Adrenal gland (tissue), 5 donors: Measurements from ENCODE around the gene MSANTD1.

Source experiments
- POLR2A ChIP-seq, 2 donors: fragments of 450-650 bp; IDR thresholded peaks; one replicate each; pipeline ENCODE4 v1.6.1; 2017; ENCODE audit warnings: antibody characterized with exemption in 2 of 2, mild to moderate bottlenecking in 2 of 2, moderate library complexity in 1 of 2
- TF ChIP-seq, protein P1 (sequence below), 6 experiments: fragments of 450-650 bp in 4 of 6; fragments of 200-600 bp in 2 of 6; sonication (generic) in 1 of 6; IDR thresholded peaks; 1 replicate in 5 of 6; 2 replicates in 1 of 6; pipeline versions ENCODE4 v1.5.1 to v1.8.0; 2016 to 2021; ENCODE audit warnings: antibody characterized with exemption in 6 of 6, mild to moderate bottlenecking in 2 of 6, moderate library complexity in 1 of 6
- donor health status: DM: no; HTN: no; CAD: no.

DNA sequence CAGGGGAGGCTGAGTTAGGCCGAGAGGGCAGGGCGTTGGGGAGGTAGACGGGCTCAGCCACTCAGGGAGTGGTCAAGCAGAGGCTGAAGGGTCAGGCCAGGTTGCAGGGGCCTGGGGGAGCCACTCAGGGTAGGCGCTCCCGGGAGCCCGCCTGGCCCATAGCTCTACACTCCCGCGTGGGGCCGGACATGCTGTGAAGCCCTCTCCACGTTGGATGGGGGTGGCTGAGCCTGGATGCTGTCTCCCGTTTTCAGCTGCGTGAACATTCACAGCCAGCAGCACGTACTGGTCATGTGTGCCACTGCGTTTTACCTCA lies 14.0 kb upstream of the MSANTD1 start:
- TF ChIP-seq, protein P1, sequence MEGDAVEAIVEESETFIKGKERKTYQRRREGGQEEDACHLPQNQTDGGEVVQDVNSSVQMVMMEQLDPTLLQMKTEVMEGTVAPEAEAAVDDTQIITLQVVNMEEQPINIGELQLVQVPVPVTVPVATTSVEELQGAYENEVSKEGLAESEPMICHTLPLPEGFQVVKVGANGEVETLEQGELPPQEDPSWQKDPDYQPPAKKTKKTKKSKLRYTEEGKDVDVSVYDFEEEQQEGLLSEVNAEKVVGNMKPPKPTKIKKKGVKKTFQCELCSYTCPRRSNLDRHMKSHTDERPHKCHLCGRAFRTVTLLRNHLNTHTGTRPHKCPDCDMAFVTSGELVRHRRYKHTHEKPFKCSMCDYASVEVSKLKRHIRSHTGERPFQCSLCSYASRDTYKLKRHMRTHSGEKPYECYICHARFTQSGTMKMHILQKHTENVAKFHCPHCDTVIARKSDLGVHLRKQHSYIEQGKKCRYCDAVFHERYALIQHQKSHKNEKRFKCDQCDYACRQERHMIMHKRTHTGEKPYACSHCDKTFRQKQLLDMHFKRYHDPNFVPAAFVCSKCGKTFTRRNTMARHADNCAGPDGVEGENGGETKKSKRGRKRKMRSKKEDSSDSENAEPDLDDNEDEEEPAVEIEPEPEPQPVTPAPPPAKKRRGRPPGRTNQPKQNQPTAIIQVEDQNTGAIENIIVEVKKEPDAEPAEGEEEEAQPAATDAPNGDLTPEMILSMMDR (IDR thresholded peaks at IDR 0.05): no peak
- no peak for TF ChIP-seq POLR2A (IDR thresholded peaks at IDR 0.05)
